ENCODE data around the gene RNF146.
"Not testable (repeated sequence)": the region's sequence is repeated elsewhere in the genome, so short reads cannot be mapped to it uniquely, and the experiment has no call there.

RNF146 gene

GRCh38 chr6:127288705-127289104, 22.0 kb downstream of the RNF146 start:
- DNase-seq, result no peak

DNA sequence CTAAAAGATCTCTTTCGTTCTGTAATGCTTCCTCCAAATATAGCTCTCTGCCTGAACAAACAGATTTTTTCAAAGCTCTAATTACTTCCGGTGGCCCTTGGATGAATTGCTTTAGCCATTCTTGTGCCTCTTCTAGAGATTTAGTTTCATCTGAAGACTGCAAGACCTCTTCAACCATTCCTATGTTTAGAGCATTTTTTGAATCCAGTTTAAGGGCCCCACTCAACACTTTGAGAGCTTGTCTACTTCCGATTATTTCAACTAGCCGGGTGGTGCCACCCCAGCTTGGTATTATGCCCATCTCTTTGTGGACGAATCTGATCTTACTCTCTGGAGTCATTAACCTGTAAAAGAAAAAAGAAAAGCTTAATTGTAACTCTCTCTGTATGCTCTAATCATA, 23.3 kb downstream of the RNF146 start:
- no peak for DNase-seq

DNA sequence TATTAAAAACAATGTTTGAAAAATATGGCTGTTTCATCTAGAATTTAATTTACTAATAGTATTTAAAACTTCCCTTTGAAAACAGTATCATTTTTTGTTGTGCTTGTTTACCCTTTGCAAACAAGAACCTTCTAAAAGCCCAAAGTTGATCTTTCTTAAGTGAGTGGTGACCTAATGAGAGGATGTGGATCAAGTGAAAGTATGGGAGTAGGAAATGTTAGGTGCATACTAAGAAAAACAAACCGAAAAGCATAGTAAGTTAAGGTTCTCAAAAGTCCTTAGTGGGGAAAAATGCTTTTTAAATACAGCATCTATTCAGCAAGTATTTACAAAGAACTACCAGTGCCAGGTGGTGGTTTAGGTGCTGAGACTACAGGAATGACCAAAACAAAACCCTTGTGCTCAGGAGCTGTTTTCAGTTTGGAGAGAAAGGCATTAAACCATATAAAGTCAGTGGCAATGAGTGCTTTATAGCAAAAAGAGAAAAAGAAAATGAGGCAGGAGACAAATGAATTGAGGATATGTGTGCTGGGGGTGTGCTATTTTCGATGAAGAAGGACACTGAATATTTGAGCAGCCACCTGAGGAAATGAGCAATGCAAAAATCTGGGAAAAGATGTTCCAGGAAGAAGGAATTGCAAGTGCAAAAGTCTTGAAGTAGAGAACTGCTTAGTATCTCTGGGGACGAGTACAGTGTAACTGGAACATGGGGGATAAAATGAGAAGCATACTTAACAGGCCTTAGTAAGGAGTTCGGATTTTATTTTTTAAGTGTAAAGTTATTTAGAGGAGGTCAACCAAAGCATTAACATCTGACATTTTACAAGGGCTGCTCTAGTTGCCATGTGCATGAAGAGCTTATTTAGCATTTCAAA, 24.0 kb downstream of the RNF146 start:
- DNase-seq, result no peak

DNA sequence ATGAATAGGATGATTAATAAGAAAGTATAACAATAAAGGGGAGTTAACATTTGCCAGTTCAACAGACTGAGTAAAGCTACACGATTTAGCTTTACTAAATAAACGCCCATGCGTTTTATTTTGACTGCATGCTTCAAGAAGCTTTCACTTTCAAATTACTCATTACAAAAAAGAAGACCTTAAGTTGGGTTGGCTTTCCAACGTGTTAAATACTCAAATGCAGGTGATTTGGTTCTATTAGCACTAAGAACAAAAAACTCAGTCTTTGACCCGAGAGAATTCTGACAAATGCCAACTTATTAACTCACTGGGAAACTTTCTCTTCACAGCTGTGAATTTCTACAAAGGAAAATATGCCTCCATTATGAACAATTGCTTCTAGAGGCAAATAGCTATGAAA, 24.8 kb downstream of the RNF146 start:
- DNase-seq, result no peak

DNA sequence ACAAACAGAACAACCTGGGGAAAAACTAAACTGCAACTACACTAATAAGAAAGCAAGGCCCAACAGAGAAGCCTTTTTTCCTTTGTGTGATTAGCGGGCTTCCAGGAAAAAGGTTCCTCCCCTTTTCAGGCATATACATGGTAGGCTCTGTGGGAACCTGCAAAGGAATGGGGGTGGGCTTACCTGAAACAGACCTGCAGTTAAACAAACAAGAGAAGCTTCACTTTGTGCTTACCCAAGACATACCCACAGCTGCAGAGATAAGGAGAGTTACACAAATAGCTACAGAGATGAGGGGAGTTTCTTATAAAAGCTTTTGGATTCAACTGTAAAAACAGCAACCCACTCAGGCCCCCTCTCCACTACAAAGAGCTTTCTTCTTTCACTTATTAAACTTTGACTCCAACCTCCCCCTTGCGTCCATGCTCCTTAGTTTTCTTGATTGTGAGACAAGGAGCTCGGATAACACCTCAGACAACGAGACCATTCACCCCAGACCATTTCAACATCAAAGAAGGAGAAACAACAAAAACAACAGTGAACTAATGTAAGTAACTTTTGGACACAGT, 30.9 kb downstream of the RNF146 start:
- no peak for DNase-seq

- no peak for DNase-seq
Measured at GRCh38 chr6:127298475-127298874, 31.8 kb downstream of the RNF146 start.

DNA sequence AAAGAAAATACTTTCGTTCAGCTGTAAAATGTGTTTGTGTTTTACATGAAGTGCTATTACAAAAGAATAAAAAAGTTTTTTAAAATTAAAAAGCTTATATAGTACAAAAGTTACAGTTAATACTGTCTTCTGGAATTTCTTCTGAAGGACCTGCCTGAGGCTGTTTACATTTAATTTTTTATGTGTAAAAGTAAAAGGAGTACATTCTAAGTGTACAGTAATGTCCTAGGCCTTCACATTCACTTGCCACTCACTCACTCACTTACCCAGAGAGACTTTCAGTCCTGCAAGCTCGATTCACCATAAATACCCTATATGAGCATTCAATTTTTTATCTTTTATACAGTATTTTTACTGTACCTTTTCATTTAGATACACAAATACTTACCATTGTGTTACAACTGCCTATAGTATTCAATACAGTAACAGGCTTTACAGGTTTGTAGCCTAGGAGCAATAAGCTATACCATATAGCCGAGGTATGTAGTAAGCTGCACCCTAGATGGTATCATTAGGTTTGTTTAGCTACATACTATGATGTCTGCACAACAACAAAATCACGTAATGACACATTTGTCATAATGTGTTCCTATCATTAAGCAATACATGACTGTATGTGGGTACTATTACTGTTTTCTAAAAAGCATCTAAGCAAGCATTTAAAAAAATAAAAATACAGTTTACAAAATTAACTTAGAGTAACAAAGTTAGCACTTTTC, 33.0 kb downstream of the RNF146 start:
- DNase-seq, result no peak

DNA sequence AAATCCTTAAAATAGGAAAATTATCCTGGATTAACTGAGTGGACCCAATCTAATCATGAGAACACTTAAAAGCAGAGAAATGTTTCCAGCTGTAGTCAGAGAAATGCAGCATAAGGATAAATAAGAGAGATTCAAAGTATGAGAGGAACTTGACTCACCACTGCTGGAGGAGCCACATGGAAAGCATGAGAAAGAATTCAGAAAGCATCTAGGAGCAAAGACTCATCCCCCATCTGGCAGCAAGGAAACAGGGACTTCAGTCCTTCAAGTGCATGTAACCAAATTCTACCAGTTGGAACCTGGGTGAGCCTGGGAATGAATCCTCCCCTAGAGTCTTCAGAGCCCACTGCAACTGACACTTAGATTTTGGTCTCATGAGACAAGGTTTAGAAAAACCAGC, 33.7 kb downstream of the RNF146 start:
- DNase-seq, result no peak

GRCh38 chr6:127301199-127301700, 34.6 kb downstream of the RNF146 start:
- no peak for DNase-seq

GRCh38 chr6:127302728-127303660, 36.3 kb downstream of the RNF146 start:
- peak; percentile 46 for DNase-seq

- no peak for DNase-seq
Measured at GRCh38 chr6:127303917-127304316, 37.3 kb downstream of the RNF146 start.

DNA sequence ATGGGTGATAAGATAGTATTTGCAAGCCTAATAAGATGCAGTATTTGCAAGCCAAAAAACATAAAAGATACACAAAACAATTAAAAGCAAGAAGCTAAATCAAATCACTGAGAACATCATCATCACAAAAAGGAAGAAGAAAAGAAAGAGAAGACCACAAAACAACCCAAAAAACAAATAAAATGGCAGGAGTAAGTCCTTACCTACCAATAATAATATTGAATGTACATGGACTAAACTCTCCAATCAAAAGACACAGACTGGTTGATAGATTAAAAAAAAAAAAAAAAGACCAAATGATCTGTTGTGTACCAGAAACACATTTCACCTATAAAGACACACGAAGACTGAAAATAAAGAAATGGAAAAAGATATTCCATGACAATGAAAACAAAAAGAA, 39.1 kb downstream of the RNF146 start:
- no peak for DNase-seq

DNA sequence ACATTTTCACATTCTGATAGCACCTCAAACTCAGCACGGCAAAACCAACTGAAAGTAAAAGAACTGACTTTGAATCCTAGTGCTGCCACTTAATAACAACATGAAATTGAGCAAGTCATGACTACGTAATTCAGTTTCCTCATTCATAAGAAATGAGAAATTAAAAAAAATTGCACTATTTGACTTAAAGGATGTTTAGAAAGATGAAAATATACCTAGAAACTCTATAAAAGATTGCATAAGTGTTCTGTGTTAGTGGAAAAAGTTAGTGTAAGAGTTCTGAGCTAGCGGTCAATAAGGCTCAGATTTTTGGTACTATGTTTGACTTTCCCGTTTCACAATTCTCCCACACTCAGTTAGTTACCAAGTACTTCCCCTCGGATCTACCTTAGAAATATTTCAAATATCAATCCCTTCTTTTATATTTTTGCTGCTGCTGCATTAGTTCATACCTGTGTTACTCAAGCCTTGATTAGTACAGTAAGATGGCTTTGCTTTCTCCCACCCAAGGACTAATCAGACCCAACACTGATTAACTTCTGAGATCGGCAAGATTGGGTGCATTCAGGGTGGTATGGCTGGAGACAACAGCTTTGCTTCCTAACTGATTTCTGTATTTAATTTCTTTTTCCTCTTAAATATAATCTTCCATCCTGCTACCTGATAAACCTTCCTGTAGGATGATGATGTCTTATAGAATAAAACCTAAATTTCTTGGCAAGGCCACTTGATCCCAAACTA, 50.9 kb downstream of the RNF146 start:
- no peak for DNase-seq

- no peak for DNase-seq
Measured at GRCh38 chr6:127319686-127320085, 53.0 kb downstream of the RNF146 start.

DNA sequence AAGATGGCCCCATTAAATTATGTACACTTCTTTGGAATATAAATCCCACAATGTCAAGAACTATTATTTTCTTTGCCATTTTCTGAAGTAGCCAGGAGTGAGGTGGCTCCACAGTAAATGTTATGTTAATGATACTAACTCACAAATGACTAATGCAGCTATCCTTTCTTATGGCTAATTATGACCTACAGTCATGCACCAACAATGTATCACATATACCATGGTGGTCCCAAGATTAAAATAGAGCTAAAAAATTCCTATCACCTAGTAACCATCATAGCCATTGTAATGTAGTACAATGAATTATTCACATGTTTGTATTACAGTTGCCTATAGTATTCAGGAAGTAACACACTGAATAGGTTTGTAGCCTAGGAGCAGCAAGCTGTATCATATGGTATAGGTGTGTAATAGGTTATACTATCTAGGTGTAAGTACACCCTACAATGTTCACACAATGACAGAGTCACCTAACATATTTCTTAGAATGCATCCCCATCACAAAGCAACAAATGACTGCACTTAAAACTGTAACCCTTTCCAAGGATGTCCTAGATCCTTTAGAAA, 61.5 kb downstream of the RNF146 start:
- no peak for DNase-seq

- DNase-seq, result not testable (repeated sequence)
Measured at GRCh38 chr6:127331256-127331655, 64.6 kb downstream of the RNF146 start.

- no peak for DNase-seq
Measured at GRCh38 chr6:127332383-127332961, 65.8 kb downstream of the RNF146 start.
